Heart right ventricle (tissue), 16 donors: ENCODE results near the gene MKI67. TPM values are rescaled to one million over a fixed set of nuclear protein-coding genes. Genes with fewer than 3 reads are reported as not detected.

Source experiments
- ATAC-seq, 8 donors: fragments of 200-7000 bp; cut with Tn5 transposase; one replicate each; pipeline ENCODE4 v1.9.1; 2020; ENCODE audit warnings: mild to moderate bottlenecking in 8 of 8, moderate library complexity in 8 of 8, moderate number of reproducible peaks in 1 of 8
- DNase-seq, 2 donors: peaks; one replicate each; pipeline ENCODE4 v3.0.0-alpha.2; 2020
- H3K27ac ChIP-seq, 10 donors: fragments of 200-600 bp; sonication (generic) in 2 of 10; one replicate each; pipeline versions ENCODE4 v1.5.0 to v1.8.0; 2020 to 2022; ENCODE audit warnings: mild to moderate bottlenecking in 3 of 10
- H3K27me3 ChIP-seq, 7 donors: fragments of 200-600 bp; one replicate each; pipeline ENCODE4 v1.8.0; 2021 to 2022; ENCODE audit warnings: mild to moderate bottlenecking in 2 of 7
- H3K36me3 ChIP-seq, 9 donors: fragments of 200-600 bp; sonication (generic) in 1 of 9; one replicate each; pipeline versions ENCODE4 v1.5.0 to v1.8.0; 2020 to 2022; ENCODE audit warnings: mild to moderate bottlenecking in 2 of 9
- H3K4me1 ChIP-seq, 9 donors: fragments of 200-600 bp; sonication (generic) in 1 of 9; one replicate each; pipeline versions ENCODE4 v1.5.0 to v1.8.0; 2020 to 2022; ENCODE audit warnings: mild to moderate bottlenecking in 4 of 9
- H3K4me3 ChIP-seq, 10 donors: fragments of 200-600 bp; sonication (generic) in 2 of 10; one replicate each; pipeline versions ENCODE4 v1.5.0 to v1.8.0; 2020 to 2022; ENCODE audit warnings: mild to moderate bottlenecking in 7 of 10, moderate library complexity in 2 of 10
- H3K9me3 ChIP-seq, 11 donors: fragments of 200-600 bp in 10 of 11; sonication (generic) in 2 of 11; one replicate each; pipeline versions ENCODE4 v1.5.0 to v1.8.0; 2013 to 2022; ENCODE audit warnings: mild to moderate bottlenecking in 2 of 11, control low read depth in 1 of 11, moderate library complexity in 1 of 11
- WGBS, 2 donors: extraction: QIAGEN DNeasy Blood & Tissue Kit; methylation state at CpG; one replicate each; pipeline ENCODE4 v1.1.7; 2013; ENCODE audit warnings: inconsistent platforms in 1 of 2; 5-methylcytosine and 5-hydroxymethylcytosine counted together
- intact Hi-C, 10 donors: fragments of 100-400 bp; cut with DNase I; formaldehyde crosslinking; loops; one replicate each; pipeline versions ENCODE4 v1.11.1 to v1.14.2; 2022
- polyA plus RNA-seq, 2 donors: library from polyadenylated mRNA; stranded (reverse); fragments of 200-250 nt; gene quantifications; one replicate each; pipeline ENCODE4 v1.2.3, GENCODE V29; 2013
- total RNA-seq, 10 donors: library from RNA; stranded (reverse); fragmentation: NEBNext Ultra II Directional in 3 of 10; extraction: Animal tissue kit (Norgen Biotek cat#: 25700) in 3 of 10; gene quantifications; one replicate each; pipeline versions ENCODE4 v1.2.1 to v1.2.4, GENCODE V29; 2021 to 2023
- TF ChIP-seq, protein P1 (sequence below), 9 donors: fragments of 200-600 bp; sonication (generic) in 2 of 9; IDR thresholded peaks; one replicate each; pipeline versions ENCODE4 v1.5.0 to v1.8.0; 2021 to 2022; ENCODE audit warnings: antibody characterized with exemption in 9 of 9, mild to moderate bottlenecking in 5 of 9, moderate library complexity in 1 of 9
- donor health status: Arrhythmogenic right ventricular cardiomyopathy.
- donor health status: ischemic (EF 13 %, LVEDD 7.1; RV severe dilation, severe dysfunction).
- donor health status: healthy with polysubstance abuse.
- donor health status: DM: no; HTN: yes; CAD: no.
- donor health status: DM: no; HTN: no; CAD: no.
- donor health status: ischemic (EF 25% LVEDD 6.9; RV normal size, moderate dysfunction).
- donor health status: ischemic (EF 25% LVEDD 5.7; RV mildly dilated, moderate dysfunction).
- donor health status: healthy.
- donor health status: DM: yes; HTN: yes; CAD: no.
- donor health status: Ischemic cardiomyopathy.
- donor health status: ischemic (EF 35%, LVEDD 5.7; RV mildly dilated, moderate dysfunction).
- donor health status: nonischemic (EF 11% LVEDD 7.7; RV severe dilation, severe dysfunction).
- donor health status: DM: yes; HTN: yes; CAD: no.
- donor health status: PGD.
- donor health status: ischemic (EF 29% LVEDD 5.4; RV normal size, mild dysfunction).
- donor health status: nonischemic (EF 23%, LVEDD 6.1; RV moderate dilation, normal function).

Gene MKI67
- total and polyA plus RNA-seq, 12 donors = 0.09 to 19.1 (median 0.42) TPM

DNA sequence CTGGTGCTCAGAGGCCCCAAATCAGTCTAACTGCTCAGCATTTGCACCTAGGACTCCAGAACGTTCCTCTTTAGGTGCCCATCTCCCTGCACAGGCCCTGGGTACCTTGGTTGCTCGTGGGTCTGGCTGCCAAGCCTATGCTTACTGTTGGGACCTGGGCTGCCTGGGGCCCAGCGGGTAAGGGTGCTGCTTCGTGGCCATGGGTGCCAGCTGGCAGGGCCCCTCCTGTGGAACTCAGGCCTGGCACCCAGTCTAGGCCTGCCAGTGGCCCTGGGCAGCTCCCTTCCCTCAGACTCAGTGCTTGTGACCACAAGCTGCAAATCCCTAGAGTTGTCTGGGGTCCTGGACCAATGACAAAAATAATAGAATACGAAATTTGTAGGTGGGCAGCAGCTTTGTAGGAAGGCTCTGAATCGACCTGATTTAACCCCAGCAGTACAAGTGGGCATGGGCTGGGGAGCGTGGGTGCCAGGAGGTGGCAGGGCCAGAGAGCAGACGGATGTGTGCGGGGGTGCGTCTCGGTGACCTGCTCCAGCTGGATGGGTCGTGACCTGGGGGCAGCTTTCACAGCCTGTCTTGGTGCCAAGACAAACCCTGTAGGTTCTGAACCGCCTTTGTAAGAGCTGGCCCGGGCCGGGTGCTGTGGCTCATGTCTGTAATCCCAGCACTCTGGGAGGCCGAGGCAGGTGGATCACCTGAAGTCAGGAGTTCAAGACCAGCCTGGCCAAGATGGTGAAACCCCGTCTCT lies 69.7 kb downstream of the MKI67 start:
- intact Hi-C loops = no loop called here
- H3K9me3 ChIP-seq = no peaks in the 10 kb centered on the region
- H3K4me3 ChIP-seq = no peak overlapping the region
- H3K4me1 ChIP-seq = peaks cover 0 to 75% (median 0%) of the 10 kb centered on the region in 9 donors
- H3K27ac ChIP-seq = peak overlapping the region in 1 of 10 donors; percentile 22
- H3K36me3 ChIP-seq = peaks cover 0 to 100% (median 15%) of the 10 kb centered on the region in 9 donors
- WGBS, 2 donors = 86 to 89% methylated on average over 17 of the region's 17 CpGs
- DNase-seq (no peak), ATAC-seq (peak in 5 of 8 donors; percentile 33 to 68 (median 62))
- no peaks in the 10 kb centered on the region for H3K27me3 ChIP-seq
- TF ChIP-seq, protein P1, sequence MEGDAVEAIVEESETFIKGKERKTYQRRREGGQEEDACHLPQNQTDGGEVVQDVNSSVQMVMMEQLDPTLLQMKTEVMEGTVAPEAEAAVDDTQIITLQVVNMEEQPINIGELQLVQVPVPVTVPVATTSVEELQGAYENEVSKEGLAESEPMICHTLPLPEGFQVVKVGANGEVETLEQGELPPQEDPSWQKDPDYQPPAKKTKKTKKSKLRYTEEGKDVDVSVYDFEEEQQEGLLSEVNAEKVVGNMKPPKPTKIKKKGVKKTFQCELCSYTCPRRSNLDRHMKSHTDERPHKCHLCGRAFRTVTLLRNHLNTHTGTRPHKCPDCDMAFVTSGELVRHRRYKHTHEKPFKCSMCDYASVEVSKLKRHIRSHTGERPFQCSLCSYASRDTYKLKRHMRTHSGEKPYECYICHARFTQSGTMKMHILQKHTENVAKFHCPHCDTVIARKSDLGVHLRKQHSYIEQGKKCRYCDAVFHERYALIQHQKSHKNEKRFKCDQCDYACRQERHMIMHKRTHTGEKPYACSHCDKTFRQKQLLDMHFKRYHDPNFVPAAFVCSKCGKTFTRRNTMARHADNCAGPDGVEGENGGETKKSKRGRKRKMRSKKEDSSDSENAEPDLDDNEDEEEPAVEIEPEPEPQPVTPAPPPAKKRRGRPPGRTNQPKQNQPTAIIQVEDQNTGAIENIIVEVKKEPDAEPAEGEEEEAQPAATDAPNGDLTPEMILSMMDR (IDR thresholded peaks at IDR 0.05) = no peak

DNA sequence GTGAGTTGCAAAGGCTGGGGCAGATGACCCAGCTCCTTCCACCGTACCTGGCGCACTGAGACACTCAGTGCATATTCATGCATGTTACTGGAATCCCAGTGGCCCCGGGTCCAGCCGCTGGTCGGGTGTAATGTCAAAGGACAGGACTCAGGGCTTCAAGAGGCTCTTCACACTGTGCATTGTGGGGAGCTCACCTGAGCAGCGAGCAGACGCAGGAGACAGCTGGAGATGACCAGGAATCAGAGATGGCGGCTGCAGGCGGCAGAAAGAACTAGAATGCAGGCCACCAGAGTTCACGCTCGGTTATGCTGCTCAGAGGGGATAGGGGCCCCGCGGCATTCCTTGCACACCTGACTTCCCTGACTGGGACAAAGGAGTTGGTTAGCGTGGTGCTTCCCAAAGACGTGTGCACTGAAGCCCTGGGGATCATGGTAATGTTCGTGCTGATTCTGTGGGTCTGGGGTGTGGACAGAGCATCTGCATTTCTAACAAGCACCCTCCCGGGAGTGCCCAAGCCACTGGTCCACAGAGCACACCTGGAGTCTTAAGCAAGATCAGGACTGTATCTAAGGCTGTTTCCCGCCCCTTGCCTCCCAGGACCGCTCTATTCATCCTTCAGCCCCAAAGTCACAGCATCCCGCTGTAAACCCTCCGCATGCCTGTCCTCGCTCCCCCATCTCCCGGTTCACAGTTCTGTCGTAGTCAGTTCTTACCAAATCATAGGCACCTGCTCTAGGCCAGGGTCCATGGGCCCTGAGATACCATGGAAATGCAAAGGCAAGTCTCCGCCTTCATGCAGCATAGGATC lies 71.0 kb downstream of the MKI67 start:
- no peak overlapping the region for H3K4me3 ChIP-seq
- 97 to 98% methylated on average over 25 of the region's 25 CpGs for WGBS, 2 donors
- H3K4me1 ChIP-seq = peaks cover 0 to 73% (median 0%) of the 10 kb centered on the region in 9 donors
- H3K9me3 ChIP-seq = no peaks in the 10 kb centered on the region
- DNase-seq (no peak), ATAC-seq (no peak)
- peak overlapping the region in 1 of 10 donors; percentile 95 for H3K27ac ChIP-seq
- TF ChIP-seq, protein P1 (IDR thresholded peaks at IDR 0.05) = no peak
- H3K36me3 ChIP-seq = peaks cover 0 to 93% (median 15%) of the 10 kb centered on the region in 9 donors
- no peaks in the 10 kb centered on the region for H3K27me3 ChIP-seq
- intact Hi-C loops = no loop called here

DNA sequence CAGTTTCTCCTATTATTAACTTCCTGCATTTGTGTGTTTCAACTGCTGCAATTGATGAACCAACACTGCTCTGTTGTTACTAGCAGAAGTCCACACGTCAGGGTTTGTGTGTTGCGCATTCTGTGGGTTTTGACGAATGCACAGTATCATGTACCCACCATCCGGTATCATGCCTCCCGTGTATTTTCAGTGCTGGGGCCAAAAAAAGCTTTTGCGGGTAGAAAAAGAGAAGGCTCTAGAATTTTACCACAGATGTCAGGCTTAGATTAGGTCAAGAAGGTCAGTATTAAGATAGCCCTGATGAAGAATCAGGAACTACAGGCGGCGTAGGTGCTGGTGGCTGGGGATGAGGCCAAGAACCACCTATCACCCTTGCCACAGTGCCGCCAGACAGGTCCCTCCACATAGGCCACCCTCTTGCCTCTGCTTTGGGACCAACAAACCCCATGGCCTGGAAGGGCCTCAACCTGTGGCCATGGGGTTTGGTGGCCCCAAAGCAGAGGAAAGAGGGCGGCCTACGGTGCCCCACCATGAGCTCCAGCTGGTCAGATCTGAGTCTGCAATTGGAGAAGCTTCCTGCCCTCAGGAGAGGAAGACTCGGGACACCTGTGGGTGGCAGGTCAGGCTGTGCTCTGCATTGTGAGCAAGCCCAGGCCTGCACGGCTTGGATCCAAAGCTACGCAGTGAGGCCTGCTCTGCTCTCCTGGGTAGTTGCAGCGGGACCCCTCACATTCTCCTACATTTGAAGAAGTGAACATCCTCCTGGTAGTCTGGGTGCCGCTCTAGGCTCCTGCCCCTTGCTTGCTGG lies 71.9 kb downstream of the MKI67 start:
- H3K27ac ChIP-seq = peak overlapping the region in 2 of 10 donors; percentile 16 to 95
- 94 to 95% methylated on average over 16 of the region's 16 CpGs for WGBS, 2 donors
- ATAC-seq (peak in 2 of 8 donors; percentile 29 to 32), DNase-seq (no peak)
- TF ChIP-seq, protein P1 (IDR thresholded peaks at IDR 0.05) = no peak
- intact Hi-C loops = no loop called here
- H3K4me3 ChIP-seq = no peak overlapping the region
- H3K4me1 ChIP-seq = peaks cover 0 to 72% (median 1%) of the 10 kb centered on the region in 9 donors
- H3K36me3 ChIP-seq = peaks cover 0 to 89% (median 15%) of the 10 kb centered on the region in 9 donors
- no peaks in the 10 kb centered on the region for H3K27me3 ChIP-seq
- H3K9me3 ChIP-seq = no peaks in the 10 kb centered on the region

DNA sequence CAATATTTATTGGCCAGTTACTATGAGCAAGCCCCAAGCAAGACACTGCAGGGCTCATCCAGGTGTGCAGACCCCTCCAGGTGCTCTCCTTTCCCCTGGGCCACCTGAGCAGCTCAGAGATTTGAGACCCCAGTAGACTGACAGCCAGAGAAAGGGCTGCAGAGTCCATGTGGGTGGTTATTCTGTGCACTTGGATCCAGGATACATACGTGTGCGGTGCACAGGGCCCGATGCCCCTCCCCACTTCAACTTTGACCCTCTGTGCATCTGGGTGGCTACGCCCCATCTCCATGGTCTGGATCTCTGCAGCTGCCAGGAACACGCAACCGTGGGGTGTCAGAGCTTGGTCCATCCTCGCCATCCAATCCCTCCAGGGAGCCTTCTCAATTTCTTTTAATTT lies 72.9 kb downstream of the MKI67 start:
- no peaks in the 10 kb centered on the region for H3K27me3 ChIP-seq
- TF ChIP-seq, protein P1 (IDR thresholded peaks at IDR 0.05) = no peak
- peaks cover 5 to 71% (median 12%) of the 10 kb centered on the region in 9 donors for H3K4me1 ChIP-seq
- DNase-seq (no peak), ATAC-seq (no peak)
- H3K4me3 ChIP-seq = no peak overlapping the region
- intact Hi-C loops = no loop called here
- peaks cover 0 to 85% (median 15%) of the 10 kb centered on the region in 9 donors for H3K36me3 ChIP-seq
- 97 to 98% methylated on average over 7 of the region's 7 CpGs for WGBS, 2 donors
- H3K9me3 ChIP-seq = no peaks in the 10 kb centered on the region
- H3K27ac ChIP-seq = peak overlapping the region in 1 of 10 donors; percentile 95
